Liver (tissue), 9 donors: ENCODE data around the gene TBRG4. TPM values are rescaled to one million over a fixed set of nuclear protein-coding genes. Genes with fewer than 3 reads are reported as not detected.
A peak's percentile ranks its signal among the peaks of the same experiment; 100 is the strongest.

Experiments used
- DNase-seq: peaks from one replicate; pipeline ENCODE4 v3.0.0-alpha.2; 2017; ENCODE audit warnings: low spot score
- H3K27ac ChIP-seq, 2 donors: one replicate each; pipeline ENCODE4 v1.7.0; 2013; ENCODE audit warnings: inconsistent platforms in 2 of 2, low read length in 2 of 2, control low read depth in 1 of 2, low read depth in 1 of 2, mild to moderate bottlenecking in 1 of 2
- H3K27me3 ChIP-seq, 4 donors: one replicate each; pipeline versions ENCODE4 v1.6.1 to v1.7.0; 2013; ENCODE audit warnings: low read length in 3 of 4, inconsistent platforms in 1 of 4, mild to moderate bottlenecking in 1 of 4, moderate library complexity in 1 of 4; ENCODE audit not compliant: control insufficient read depth in 4 of 4, insufficient read depth in 4 of 4
- H3K36me3 ChIP-seq, 4 donors: one replicate each; pipeline versions ENCODE4 v1.6.1 to v1.7.0; 2013; ENCODE audit warnings: low read length in 3 of 4, mild to moderate bottlenecking in 3 of 4, low read depth in 1 of 4, moderate library complexity in 1 of 4; ENCODE audit not compliant: control insufficient read depth in 4 of 4, insufficient read depth in 3 of 4
- H3K4me1 ChIP-seq, 4 donors: one replicate each; pipeline versions ENCODE4 v1.6.1 to v1.7.0; 2013; ENCODE audit warnings: low read length in 3 of 4, mild to moderate bottlenecking in 3 of 4, moderate library complexity in 1 of 4; ENCODE audit not compliant: control insufficient read depth in 4 of 4, insufficient read depth in 4 of 4
- H3K4me3 ChIP-seq, 3 donors: one replicate each; pipeline versions ENCODE4 v1.6.1 to v1.7.0; 2013; ENCODE audit warnings: low read length in 3 of 3, control low read depth in 1 of 3, low read depth in 1 of 3, mild to moderate bottlenecking in 1 of 3
- H3K9ac ChIP-seq, 2 donors: one replicate each; pipeline ENCODE4 v1.7.0; 2013; ENCODE audit warnings: low read length in 2 of 2, mild to moderate bottlenecking in 2 of 2, moderate library complexity in 2 of 2, control low read depth in 1 of 2, low read depth in 1 of 2
- H3K9me3 ChIP-seq, 4 donors: one replicate each; pipeline versions ENCODE4 v1.6.1 to v1.7.0; 2013; ENCODE audit warnings: low read length in 3 of 4; ENCODE audit not compliant: control insufficient read depth in 4 of 4
- EGR1 ChIP-seq, 2 donors: IDR thresholded peaks; 2 replicates each; pipeline ENCODE4 v1.6.1; 2016 to 2018; ENCODE audit warnings: antibody characterized with exemption in 2 of 2, low read depth in 2 of 2
- FOXA1 ChIP-seq: IDR thresholded peaks from 2 replicates; pipeline ENCODE4 v1.6.1; 2016; ENCODE audit warnings: antibody characterized with exemption
- FOXA2 ChIP-seq: IDR thresholded peaks from 2 replicates; pipeline ENCODE4 v1.6.1; 2016; ENCODE audit warnings: antibody characterized with exemption
- GABPA ChIP-seq, 2 donors: IDR thresholded peaks in 1 of 2; conservative IDR thresholded peaks in 1 of 2; 2 replicates each; pipeline ENCODE4 v1.6.1; 2016; ENCODE audit warnings: antibody characterized with exemption in 2 of 2, mild to moderate bottlenecking in 1 of 2, moderate library complexity in 1 of 2
- HNF4A ChIP-seq, 2 donors: conservative IDR thresholded peaks; 2 replicates each; pipeline ENCODE4 v1.6.1; 2016; ENCODE audit warnings: antibody characterized with exemption in 2 of 2, mild to moderate bottlenecking in 2 of 2
- HNF4G ChIP-seq: IDR thresholded peaks from 2 replicates; pipeline ENCODE4 v1.6.1; 2016; ENCODE audit warnings: antibody characterized with exemption
- JUND ChIP-seq, 2 donors: IDR thresholded peaks; 2 replicates each; pipeline ENCODE4 v1.6.1; 2016; ENCODE audit warnings: antibody characterized with exemption in 2 of 2
- NR2F2 ChIP-seq: IDR thresholded peaks from 2 replicates; pipeline ENCODE4 v1.6.1; 2016; ENCODE audit warnings: antibody characterized with exemption
- RAD21 ChIP-seq, 2 donors: IDR thresholded peaks; 2 replicates each; pipeline ENCODE4 v1.6.1; 2016; ENCODE audit warnings: antibody characterized with exemption in 2 of 2, mild to moderate bottlenecking in 2 of 2
- RXRA ChIP-seq, 2 donors: IDR thresholded peaks; 2 replicates each; pipeline ENCODE4 v1.6.1; 2017 to 2018; ENCODE audit warnings: antibody characterized with exemption in 2 of 2, mild to moderate bottlenecking in 1 of 2
- SP1 ChIP-seq: IDR thresholded peaks from 2 replicates; pipeline ENCODE4 v1.6.1; 2018; ENCODE audit warnings: antibody characterized with exemption, mild to moderate bottlenecking
- TAF1 ChIP-seq: conservative IDR thresholded peaks from 2 replicates; pipeline ENCODE4 v1.6.1; 2016; ENCODE audit warnings: antibody characterized with exemption, mild to moderate bottlenecking
- YY1 ChIP-seq: IDR thresholded peaks from 2 replicates; pipeline ENCODE4 v1.6.1; 2016; ENCODE audit warnings: antibody characterized with exemption, mild to moderate bottlenecking
- WGBS: extraction: QIAGEN DNeasy Blood & Tissue Kit; methylation state at CpG from one replicate; pipeline ENCODE4 v1.1.7; 2013; 5-methylcytosine and 5-hydroxymethylcytosine counted together
- polyA plus RNA-seq, 2 donors: library from polyadenylated mRNA; stranded (reverse) in 1 of 2; unstranded in 1 of 2; fragments of 200-250 nt in 1 of 2; fragments of >200 nt in 1 of 2; fragmentation: Nextera tagmentation in 1 of 2; extraction: Ambion mirVana in 1 of 2; gene quantifications; one replicate each; pipeline versions ENCODE4 v1.2.1 to v1.2.3, GENCODE V29; 2013 to 2015
- total RNA-seq, 2 donors: library from RNA; depleted of rRNA; stranded (reverse); fragments of >200 nt; gene quantifications; one replicate each; pipeline ENCODE4 v1.2.3, GENCODE V29; 2014
- TF ChIP-seq, protein P1 (sequence below): IDR thresholded peaks from 2 replicates; pipeline ENCODE4 v1.6.1; 2016; ENCODE audit warnings: antibody characterized with exemption
- TF ChIP-seq, protein P2 (sequence below): IDR thresholded peaks from 2 replicates; pipeline ENCODE4 v1.6.1; 2016; ENCODE audit warnings: antibody characterized with exemption
- TF ChIP-seq, protein P3 (sequence below): IDR thresholded peaks from 2 replicates; pipeline ENCODE4 v1.6.1; 2016; ENCODE audit warnings: antibody characterized with exemption
- TF ChIP-seq, protein P4 (sequence below): fragments of 150-350 bp; IDR thresholded peaks from 2 replicates; pipeline ENCODE4 v1.5.1; 2017; ENCODE audit warnings: improper control_type of control experiment, low read depth, low read length; ENCODE audit not compliant: missing input control
- TF ChIP-seq, protein P5 (sequence below): IDR thresholded peaks from 2 replicates; pipeline ENCODE4 v1.6.1; 2016; ENCODE audit warnings: antibody characterized with exemption, mild to moderate bottlenecking
- donor health status: healthy.
- donor health status: healthy.
- donor health status: healthy.
- donor health status: healthy.
- donor health status: healthy.

The TBRG4 gene
- total and polyA plus RNA-seq, 4 donors: 30.3 to 47.6 (median 38.2) TPM

DNA sequence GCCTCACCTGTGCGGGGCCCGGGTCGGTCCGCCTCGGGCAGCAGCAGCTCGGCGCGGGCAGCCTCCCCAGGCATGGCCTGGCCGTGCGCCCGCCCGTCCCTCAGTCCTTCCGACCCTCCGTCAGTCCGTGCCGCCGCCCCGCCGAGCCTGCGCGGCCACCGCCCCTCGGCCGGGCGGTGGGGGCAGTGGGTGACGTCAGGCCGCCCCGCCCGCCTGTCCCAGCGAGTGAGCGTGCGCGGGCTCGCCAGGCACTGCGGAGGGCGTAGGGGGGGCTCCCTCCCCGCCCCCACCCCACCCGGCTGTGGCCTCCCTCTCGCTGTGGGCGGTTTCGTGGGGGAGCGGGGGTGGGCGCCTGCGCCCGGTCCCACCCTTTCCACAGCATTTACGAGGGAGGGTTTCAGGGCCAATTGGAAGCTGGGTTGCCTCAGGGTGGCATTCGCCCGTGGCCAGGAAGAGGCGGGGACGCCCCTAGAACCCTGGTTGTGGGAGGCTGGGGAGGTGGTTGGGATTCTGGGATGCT lies 22.6 kb downstream of the TBRG4 start, which contains the start of gene NACAD:
TSS of gene NACAD (minus strand) at position 149 of the 520 bp plus-strand sequence. CDS start at position 74, 75 bp downstream.
- Histone ChIP-seq H3K27me3 (peaks cover 0 to 3% (median 0%) of the 10 kb centered on the region in 4 donors), H3K9me3 (no peaks in the 10 kb centered on the region), H3K4me1 (peaks cover 0 to 3% (median 0%) of the 10 kb centered on the region in 4 donors), H3K36me3 (no peaks in the 10 kb centered on the region), H3K27ac (no peak within 1 kb of the TSS), H3K4me3 (peak within 1 kb of the TSS in 1 of 3 donors; percentile 44), H3K9ac (no peak within 1 kb of the TSS)
- 4% methylated on average over 50 of the region's 50 CpGs for WGBS
- TF ChIP-seq RAD21 (IDR thresholded peaks at IDR 0.05) (no peak), EGR1 (IDR thresholded peaks at IDR 0.05; ENCODE audit: low read depth in 2 of 2) (no peak), GABPA (IDR thresholded peaks at IDR 0.05 in 1 of 2, conservative IDR thresholded peaks at IDR 0.05 in 1 of 2) (no peak), SP1 (no peak), YY1 (no peak), TAF1 (no peak), RXRA (IDR thresholded peaks at IDR 0.05) (no peak), NR2F2 (no peak), JUND (IDR thresholded peaks at IDR 0.05) (no peak), FOXA2 (no peak), FOXA1 (no peak), HNF4A (conservative IDR thresholded peaks at IDR 0.05) (no peak), HNF4G (no peak)
- TF ChIP-seq, protein P1, sequence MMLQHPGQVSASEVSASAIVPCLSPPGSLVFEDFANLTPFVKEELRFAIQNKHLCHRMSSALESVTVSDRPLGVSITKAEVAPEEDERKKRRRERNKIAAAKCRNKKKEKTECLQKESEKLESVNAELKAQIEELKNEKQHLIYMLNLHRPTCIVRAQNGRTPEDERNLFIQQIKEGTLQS: no peak
- TF ChIP-seq, protein P2, sequence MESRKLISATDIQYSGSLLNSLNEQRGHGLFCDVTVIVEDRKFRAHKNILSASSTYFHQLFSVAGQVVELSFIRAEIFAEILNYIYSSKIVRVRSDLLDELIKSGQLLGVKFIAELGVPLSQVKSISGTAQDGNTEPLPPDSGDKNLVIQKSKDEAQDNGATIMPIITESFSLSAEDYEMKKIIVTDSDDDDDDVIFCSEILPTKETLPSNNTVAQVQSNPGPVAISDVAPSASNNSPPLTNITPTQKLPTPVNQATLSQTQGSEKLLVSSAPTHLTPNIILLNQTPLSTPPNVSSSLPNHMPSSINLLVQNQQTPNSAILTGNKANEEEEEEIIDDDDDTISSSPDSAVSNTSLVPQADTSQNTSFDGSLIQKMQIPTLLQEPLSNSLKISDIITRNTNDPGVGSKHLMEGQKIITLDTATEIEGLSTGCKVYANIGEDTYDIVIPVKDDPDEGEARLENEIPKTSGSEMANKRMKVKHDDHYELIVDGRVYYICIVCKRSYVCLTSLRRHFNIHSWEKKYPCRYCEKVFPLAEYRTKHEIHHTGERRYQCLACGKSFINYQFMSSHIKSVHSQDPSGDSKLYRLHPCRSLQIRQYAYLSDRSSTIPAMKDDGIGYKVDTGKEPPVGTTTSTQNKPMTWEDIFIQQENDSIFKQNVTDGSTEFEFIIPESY: no peak
- TF ChIP-seq, protein P3, sequence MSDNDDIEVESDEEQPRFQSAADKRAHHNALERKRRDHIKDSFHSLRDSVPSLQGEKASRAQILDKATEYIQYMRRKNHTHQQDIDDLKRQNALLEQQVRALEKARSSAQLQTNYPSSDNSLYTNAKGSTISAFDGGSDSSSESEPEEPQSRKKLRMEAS: no peak
- TF ChIP-seq, protein P4, sequence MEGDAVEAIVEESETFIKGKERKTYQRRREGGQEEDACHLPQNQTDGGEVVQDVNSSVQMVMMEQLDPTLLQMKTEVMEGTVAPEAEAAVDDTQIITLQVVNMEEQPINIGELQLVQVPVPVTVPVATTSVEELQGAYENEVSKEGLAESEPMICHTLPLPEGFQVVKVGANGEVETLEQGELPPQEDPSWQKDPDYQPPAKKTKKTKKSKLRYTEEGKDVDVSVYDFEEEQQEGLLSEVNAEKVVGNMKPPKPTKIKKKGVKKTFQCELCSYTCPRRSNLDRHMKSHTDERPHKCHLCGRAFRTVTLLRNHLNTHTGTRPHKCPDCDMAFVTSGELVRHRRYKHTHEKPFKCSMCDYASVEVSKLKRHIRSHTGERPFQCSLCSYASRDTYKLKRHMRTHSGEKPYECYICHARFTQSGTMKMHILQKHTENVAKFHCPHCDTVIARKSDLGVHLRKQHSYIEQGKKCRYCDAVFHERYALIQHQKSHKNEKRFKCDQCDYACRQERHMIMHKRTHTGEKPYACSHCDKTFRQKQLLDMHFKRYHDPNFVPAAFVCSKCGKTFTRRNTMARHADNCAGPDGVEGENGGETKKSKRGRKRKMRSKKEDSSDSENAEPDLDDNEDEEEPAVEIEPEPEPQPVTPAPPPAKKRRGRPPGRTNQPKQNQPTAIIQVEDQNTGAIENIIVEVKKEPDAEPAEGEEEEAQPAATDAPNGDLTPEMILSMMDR: no peak
- TF ChIP-seq, protein P5, sequence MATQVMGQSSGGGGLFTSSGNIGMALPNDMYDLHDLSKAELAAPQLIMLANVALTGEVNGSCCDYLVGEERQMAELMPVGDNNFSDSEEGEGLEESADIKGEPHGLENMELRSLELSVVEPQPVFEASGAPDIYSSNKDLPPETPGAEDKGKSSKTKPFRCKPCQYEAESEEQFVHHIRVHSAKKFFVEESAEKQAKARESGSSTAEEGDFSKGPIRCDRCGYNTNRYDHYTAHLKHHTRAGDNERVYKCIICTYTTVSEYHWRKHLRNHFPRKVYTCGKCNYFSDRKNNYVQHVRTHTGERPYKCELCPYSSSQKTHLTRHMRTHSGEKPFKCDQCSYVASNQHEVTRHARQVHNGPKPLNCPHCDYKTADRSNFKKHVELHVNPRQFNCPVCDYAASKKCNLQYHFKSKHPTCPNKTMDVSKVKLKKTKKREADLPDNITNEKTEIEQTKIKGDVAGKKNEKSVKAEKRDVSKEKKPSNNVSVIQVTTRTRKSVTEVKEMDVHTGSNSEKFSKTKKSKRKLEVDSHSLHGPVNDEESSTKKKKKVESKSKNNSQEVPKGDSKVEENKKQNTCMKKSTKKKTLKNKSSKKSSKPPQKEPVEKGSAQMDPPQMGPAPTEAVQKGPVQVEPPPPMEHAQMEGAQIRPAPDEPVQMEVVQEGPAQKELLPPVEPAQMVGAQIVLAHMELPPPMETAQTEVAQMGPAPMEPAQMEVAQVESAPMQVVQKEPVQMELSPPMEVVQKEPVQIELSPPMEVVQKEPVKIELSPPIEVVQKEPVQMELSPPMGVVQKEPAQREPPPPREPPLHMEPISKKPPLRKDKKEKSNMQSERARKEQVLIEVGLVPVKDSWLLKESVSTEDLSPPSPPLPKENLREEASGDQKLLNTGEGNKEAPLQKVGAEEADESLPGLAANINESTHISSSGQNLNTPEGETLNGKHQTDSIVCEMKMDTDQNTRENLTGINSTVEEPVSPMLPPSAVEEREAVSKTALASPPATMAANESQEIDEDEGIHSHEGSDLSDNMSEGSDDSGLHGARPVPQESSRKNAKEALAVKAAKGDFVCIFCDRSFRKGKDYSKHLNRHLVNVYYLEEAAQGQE: no peak
- no peak for DNase-seq
